Measurements from ENCODE around the gene PRG2. TPM values are rescaled to one million over a fixed set of nuclear protein-coding genes. Genes with fewer than 3 reads are reported as not detected.

The PRG2 gene
- total and polyA plus RNA-seq, 3 experiments from 2014 or later: 0.44 TPM; not detected in 2

Other genes starting within 250 kb of the PRG2 start
- not detected for gene LRRC55, start 208.7 kb downstream of the PRG2 start, total RNA-seq
- not detected for gene LRRC55, start 208.7 kb downstream of the PRG2 start, polyA plus RNA-seq
- not detected for gene APLNR, start 153.4 kb downstream of the PRG2 start, total RNA-seq
- not detected for gene APLNR, start 153.4 kb downstream of the PRG2 start, polyA plus RNA-seq
- gene TNKS1BP1, start 65.7 kb downstream of the PRG2 start, total RNA-seq: 1 to 10 TPM; 8.7 to 9.6 TPM
- 3.0 TPM for gene TNKS1BP1, start 65.7 kb downstream of the PRG2 start, polyA plus RNA-seq
- gene SSRP1, start 54.8 kb downstream of the PRG2 start, total RNA-seq: 100 to 1,000 TPM; 308 to 314 TPM
- gene SSRP1, start 54.8 kb downstream of the PRG2 start, polyA plus RNA-seq: 44.5 TPM
- gene P2RX3, start 52.3 kb downstream of the PRG2 start, total RNA-seq: not detected
- not detected for gene P2RX3, start 52.3 kb downstream of the PRG2 start, polyA plus RNA-seq
- gene PRG3, start 9.5 kb downstream of the PRG2 start, total RNA-seq: not detected
- gene PRG3, start 9.5 kb downstream of the PRG2 start, polyA plus RNA-seq: not detected
- 100 to 1,000 TPM; 434 to 447 TPM for gene SLC43A3, start 36.5 kb upstream of the PRG2 start, total RNA-seq
- gene SLC43A3, start 36.5 kb upstream of the PRG2 start, polyA plus RNA-seq: 32.6 TPM
- gene RTN4RL2, start 69.9 kb upstream of the PRG2 start, total RNA-seq: under 1 TPM; 0.24 to 0.27 TPM
- 0.28 TPM for gene RTN4RL2, start 69.9 kb upstream of the PRG2 start, polyA plus RNA-seq
- gene SLC43A1, start 125.1 kb upstream of the PRG2 start, total RNA-seq: 10 to 100 TPM; 24.2 to 25.3 TPM
- gene SLC43A1, start 125.1 kb upstream of the PRG2 start, polyA plus RNA-seq: 23.5 TPM
- gene TIMM10, start 140.1 kb upstream of the PRG2 start, total RNA-seq: 100 to 1,000 TPM; 151 to 154 TPM
- 72.2 TPM for gene TIMM10, start 140.1 kb upstream of the PRG2 start, polyA plus RNA-seq
- not detected for gene SMTNL1, start 146.9 kb upstream of the PRG2 start, total RNA-seq
- 0.16 TPM for gene SMTNL1, start 146.9 kb upstream of the PRG2 start, polyA plus RNA-seq
- gene UBE2L6, start 177.0 kb upstream of the PRG2 start, total RNA-seq: 10 to 100 TPM; 74.9 to 79.2 TPM
- gene UBE2L6, start 177.0 kb upstream of the PRG2 start, polyA plus RNA-seq: 286 TPM
- gene SERPING1, start 207.0 kb upstream of the PRG2 start, total RNA-seq: not detected
- not detected for gene SERPING1, start 207.0 kb upstream of the PRG2 start, polyA plus RNA-seq